PFSK-1 (cell line): ENCODE measurements around the gene CEP83.

Source experiments
- FOXP2 ChIP-seq: optimal IDR thresholded peaks from 2 replicates; pipeline ENCODE3; 2011; ENCODE audit warnings: borderline replicate concordance, control low read depth, inconsistent platforms; ENCODE audit not compliant: insufficient read depth; ENCODE audit errors: extremely low read length, extremely low read depth
- POLR2AphosphoS5 ChIP-seq: IDR thresholded peaks from 2 replicates; pipeline ENCODE4 v1.6.1; 2012; ENCODE audit warnings: low read depth, mild to moderate bottlenecking, control low read depth, low read length, moderate library complexity
- SIN3A ChIP-seq: IDR thresholded peaks from 2 replicates; pipeline ENCODE4 v1.6.1; 2012; ENCODE audit warnings: mild to moderate bottlenecking, low read length, moderate library complexity, borderline replicate concordance; ENCODE audit not compliant: insufficient read depth
- TAF1 ChIP-seq: IDR thresholded peaks from 2 replicates; pipeline ENCODE4 v1.6.1; 2012; ENCODE audit warnings: low read length, control low read depth, borderline replicate concordance; ENCODE audit not compliant: insufficient read depth
- TF ChIP-seq, protein P1 (sequence below), 2 experiments: IDR thresholded peaks; 2 replicates each; pipeline versions ENCODE4 v1.6.1 to v1.8.0; 2011 to 2012; ENCODE audit warnings: low read depth in 2 of 2, low read length in 2 of 2, control low read depth in 1 of 2, inconsistent platforms in 1 of 2, mild to moderate bottlenecking in 1 of 2, moderate library complexity in 1 of 2; ENCODE audit not compliant: insufficient read depth in 1 of 2

Gene CEP83

DNA sequence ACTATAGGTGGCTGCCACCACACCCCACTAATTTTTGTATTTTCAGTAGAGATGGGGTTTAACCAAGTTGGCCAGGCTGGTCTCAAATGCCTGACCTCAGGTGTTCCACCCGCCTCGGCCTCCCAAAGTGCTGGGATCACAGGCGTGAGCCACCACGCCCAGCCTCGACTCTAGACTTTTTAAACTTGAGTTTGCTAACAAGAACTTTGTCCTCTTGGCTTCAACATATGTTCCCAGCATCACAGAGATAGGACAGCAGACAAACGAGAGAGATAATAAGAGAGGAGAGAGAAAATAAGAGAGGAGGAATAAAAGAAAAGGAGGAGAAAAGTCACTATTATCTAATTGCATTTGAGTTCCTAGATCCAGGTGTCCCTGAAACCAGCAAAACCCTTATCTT is 119.1 kb downstream of the CEP83 start:
- TF ChIP-seq SIN3A (no peak), FOXP2 (no peak), TAF1 (no peak), POLR2AphosphoS5 (no peak)
- TF ChIP-seq, protein P1, sequence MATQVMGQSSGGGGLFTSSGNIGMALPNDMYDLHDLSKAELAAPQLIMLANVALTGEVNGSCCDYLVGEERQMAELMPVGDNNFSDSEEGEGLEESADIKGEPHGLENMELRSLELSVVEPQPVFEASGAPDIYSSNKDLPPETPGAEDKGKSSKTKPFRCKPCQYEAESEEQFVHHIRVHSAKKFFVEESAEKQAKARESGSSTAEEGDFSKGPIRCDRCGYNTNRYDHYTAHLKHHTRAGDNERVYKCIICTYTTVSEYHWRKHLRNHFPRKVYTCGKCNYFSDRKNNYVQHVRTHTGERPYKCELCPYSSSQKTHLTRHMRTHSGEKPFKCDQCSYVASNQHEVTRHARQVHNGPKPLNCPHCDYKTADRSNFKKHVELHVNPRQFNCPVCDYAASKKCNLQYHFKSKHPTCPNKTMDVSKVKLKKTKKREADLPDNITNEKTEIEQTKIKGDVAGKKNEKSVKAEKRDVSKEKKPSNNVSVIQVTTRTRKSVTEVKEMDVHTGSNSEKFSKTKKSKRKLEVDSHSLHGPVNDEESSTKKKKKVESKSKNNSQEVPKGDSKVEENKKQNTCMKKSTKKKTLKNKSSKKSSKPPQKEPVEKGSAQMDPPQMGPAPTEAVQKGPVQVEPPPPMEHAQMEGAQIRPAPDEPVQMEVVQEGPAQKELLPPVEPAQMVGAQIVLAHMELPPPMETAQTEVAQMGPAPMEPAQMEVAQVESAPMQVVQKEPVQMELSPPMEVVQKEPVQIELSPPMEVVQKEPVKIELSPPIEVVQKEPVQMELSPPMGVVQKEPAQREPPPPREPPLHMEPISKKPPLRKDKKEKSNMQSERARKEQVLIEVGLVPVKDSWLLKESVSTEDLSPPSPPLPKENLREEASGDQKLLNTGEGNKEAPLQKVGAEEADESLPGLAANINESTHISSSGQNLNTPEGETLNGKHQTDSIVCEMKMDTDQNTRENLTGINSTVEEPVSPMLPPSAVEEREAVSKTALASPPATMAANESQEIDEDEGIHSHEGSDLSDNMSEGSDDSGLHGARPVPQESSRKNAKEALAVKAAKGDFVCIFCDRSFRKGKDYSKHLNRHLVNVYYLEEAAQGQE (IDR thresholded peaks at IDR 0.05; ENCODE audit: insufficient read depth in 1 of 2, low read depth in 2 of 2, low read length in 2 of 2): no peak

DNA sequence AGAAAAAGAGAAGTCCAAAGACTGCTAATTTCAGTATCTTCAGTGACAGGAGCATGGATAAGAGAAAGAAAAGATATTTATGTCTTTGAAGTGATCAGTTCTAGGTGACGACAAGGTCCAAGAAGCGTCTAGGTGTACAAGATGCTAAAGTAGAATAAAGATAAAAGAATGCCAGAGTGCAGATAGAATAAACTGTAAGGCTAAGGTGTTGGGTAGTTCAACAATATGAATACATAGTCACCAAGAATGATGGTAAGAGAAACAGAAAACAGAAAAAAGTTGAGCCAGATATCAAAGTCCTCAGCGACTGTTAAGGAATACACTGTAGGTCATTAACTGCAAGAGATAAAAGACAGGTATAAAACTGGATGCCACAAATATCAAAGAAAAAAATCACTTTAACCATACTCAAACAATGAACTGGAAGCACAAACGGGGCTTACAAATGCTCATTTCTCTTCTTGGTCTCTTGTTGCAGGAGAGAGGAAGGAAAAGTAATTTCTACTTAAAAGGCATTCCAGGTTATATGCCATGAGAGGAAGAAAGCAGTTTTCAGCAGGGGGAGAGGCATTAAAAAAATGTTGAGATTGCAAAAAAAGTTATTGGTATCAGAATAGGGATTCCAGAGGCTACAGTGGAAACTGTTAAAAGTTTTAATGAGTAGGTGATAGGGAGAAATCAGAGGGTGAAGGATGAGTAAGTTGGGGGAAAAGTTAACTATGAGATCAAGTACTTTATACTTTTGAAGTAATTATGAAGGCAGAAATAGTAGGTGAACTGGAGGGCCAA is 121.5 kb downstream of the CEP83 start:
- TF ChIP-seq, protein P1 (IDR thresholded peaks at IDR 0.05; ENCODE audit: insufficient read depth in 1 of 2, low read depth in 2 of 2, low read length in 2 of 2): no peak
- TF ChIP-seq TAF1: no peak
- TF ChIP-seq FOXP2: no peak
- TF ChIP-seq SIN3A: no peak

DNA sequence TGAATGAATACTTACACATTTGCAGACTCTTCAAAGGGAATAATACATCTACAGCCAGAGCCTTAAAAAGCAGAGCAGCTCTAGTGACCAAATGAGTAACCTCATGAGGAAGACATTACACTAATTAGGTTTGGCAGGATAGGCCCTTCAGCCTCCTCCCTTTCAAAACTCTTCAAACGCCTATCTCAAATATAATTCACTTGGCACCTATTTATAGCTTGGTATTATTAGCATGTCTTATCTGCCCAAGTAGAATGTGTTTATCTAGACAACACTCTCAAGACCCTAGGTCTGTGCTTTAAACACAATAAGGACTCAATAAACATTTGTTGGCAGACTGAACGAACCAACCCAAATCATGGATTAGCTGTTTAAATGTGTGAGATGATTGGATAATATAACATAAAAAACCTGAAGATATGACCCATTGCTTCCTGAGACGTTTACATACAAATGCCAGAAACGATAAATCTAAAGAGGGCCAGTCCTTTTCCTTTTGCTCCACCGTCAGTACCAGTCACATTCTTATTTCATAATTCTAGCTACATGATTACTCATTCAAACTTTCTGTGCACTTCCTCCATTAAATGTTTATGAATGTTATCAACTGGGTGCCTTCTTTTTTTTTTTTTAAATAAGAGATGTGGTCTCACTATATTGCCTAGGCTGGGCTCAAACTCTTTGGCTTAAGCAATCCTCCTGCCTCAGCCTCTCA is 123.3 kb downstream of the CEP83 start:
- TF ChIP-seq, protein P1 (IDR thresholded peaks at IDR 0.05; ENCODE audit: insufficient read depth in 1 of 2, low read depth in 2 of 2, low read length in 2 of 2): no peak
- TF ChIP-seq TAF1: no peak
- no peak for TF ChIP-seq POLR2AphosphoS5
- TF ChIP-seq FOXP2: no peak
- TF ChIP-seq SIN3A: no peak

DNA sequence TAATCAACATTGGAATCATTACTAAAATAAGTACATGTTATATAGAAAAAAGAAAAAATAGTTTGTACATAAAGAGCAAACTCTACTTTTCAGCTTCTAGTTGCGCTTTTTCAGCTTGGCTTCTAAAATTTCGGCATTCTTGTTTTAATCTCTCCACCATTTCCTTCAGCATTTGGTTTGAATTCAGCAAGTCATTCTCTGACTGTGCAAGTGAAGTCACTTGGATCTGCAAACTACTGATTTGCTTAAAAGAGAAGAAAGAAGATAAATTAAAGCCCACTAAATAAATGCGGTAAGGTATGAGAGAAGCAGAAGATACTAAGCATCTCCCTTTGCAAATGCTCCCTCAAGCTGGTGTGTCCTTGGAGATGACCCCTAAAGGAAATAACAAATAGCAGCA is 126.3 kb downstream of the CEP83 start:
- no peak for TF ChIP-seq POLR2AphosphoS5
- TF ChIP-seq FOXP2: no peak
- TF ChIP-seq SIN3A: no peak
- no peak for TF ChIP-seq TAF1
- TF ChIP-seq, protein P1 (IDR thresholded peaks at IDR 0.05; ENCODE audit: insufficient read depth in 1 of 2, low read depth in 2 of 2, low read length in 2 of 2): no peak

DNA sequence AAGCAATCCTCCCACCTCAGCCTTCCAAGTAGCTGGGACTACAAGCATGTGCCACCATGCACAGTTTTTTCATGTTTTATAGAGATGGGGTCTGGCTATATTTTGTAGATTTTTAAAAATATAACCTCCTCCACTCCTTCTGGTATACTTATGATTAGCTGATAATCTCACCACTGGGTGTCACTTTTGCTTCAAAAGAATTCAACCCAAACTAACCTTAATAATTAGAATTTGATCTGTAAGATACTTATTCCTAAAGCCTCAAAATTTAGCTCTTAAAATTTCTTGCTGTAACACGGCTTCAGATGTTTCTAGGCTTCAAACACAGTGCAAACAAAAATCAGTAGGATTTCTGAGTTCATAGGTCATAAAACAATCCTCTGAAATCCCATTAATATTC is 130.3 kb downstream of the CEP83 start:
- no peak for TF ChIP-seq POLR2AphosphoS5
- no peak for TF ChIP-seq FOXP2
- TF ChIP-seq TAF1: no peak
- TF ChIP-seq, protein P1 (IDR thresholded peaks at IDR 0.05; ENCODE audit: insufficient read depth in 1 of 2, low read depth in 2 of 2, low read length in 2 of 2): no peak
- TF ChIP-seq SIN3A: no peak
